CD8-positive, alpha-beta memory T cell (primary cell): ENCODE results near the gene ARHGAP4. TPM values are rescaled to one million over a fixed set of nuclear protein-coding genes. Genes with fewer than 3 reads are reported as not detected.

ENCODE experiments used
- CTCF ChIA-PET: fragments of 350-600 bp; sonication (Branson Sonifier 250); formaldehyde crosslinking; loops from one replicate; lab custom pipeline; 2021; ENCODE audit warnings: antibody characterized with exemption; lab: Charles Lee
- POLR2A ChIA-PET: fragments of 350-600 bp; sonication (Branson Sonifier 250); formaldehyde crosslinking; loops from one replicate; lab custom pipeline; 2021; ENCODE audit warnings: antibody characterized with exemption; lab: Charles Lee
- DNase-seq, 5 donors: peaks; one replicate each; pipeline versions ENCODE4 v3.0.0 to v3.0.0-alpha.2; 2020 to 2022; ENCODE audit warnings: mixed read lengths in 1 of 5
- H3K27ac ChIP-seq: one replicate; pipeline ENCODE4 v1.7.0; 2013; ENCODE audit warnings: low read depth, mild to moderate bottlenecking, low read length, moderate library complexity
- H3K27me3 ChIP-seq: 2 replicates; pipeline ENCODE4 v1.7.0; 2013; ENCODE audit warnings: low read length, mild to moderate bottlenecking; ENCODE audit not compliant: insufficient read depth, poor library complexity, severe bottlenecking
- H3K36me3 ChIP-seq: 2 replicates; pipeline ENCODE4 v1.7.0; 2013; ENCODE audit warnings: mild to moderate bottlenecking, low read length, moderate library complexity; ENCODE audit not compliant: insufficient read depth
- H3K4me1 ChIP-seq: 2 replicates; pipeline ENCODE4 v1.7.0; 2013; ENCODE audit warnings: mild to moderate bottlenecking, low read length, moderate library complexity; ENCODE audit not compliant: insufficient read depth
- H3K4me3 ChIP-seq: 2 replicates; pipeline ENCODE4 v1.7.0; 2013; ENCODE audit warnings: mild to moderate bottlenecking, low read length
- H3K9me3 ChIP-seq: 2 replicates; pipeline ENCODE4 v1.7.0; 2013; ENCODE audit warnings: mild to moderate bottlenecking, low read length
- H3K27ac Mint-ChIP-seq, 8 donors: one replicate each; pipeline ENCODE4 v1.8.0; 2020 to 2021; ENCODE audit warnings: mixed read lengths in 8 of 8, mild to moderate bottlenecking in 6 of 8, inconsistent platforms in 3 of 8, moderate library complexity in 3 of 8
- H3K27me3 Mint-ChIP-seq, 2 donors: one replicate each; pipeline ENCODE4 v1.8.0; 2020 to 2021; ENCODE audit warnings: mixed read lengths in 2 of 2, mild to moderate bottlenecking in 1 of 2, moderate library complexity in 1 of 2
- H3K36me3 Mint-ChIP-seq, 3 donors: one replicate each; pipeline ENCODE4 v1.8.0; 2020 to 2021; ENCODE audit warnings: mixed read lengths in 3 of 3, inconsistent platforms in 1 of 3, mild to moderate bottlenecking in 1 of 3
- H3K4me1 Mint-ChIP-seq, 3 donors: one replicate each; pipeline ENCODE4 v1.8.0; 2020 to 2021; ENCODE audit warnings: mixed read lengths in 3 of 3, inconsistent platforms in 1 of 3, mild to moderate bottlenecking in 1 of 3
- H3K4me3 Mint-ChIP-seq, 7 donors: one replicate each; pipeline ENCODE4 v1.8.0; 2020 to 2021; ENCODE audit warnings: mixed read lengths in 7 of 7, mild to moderate bottlenecking in 6 of 7, moderate library complexity in 4 of 7, inconsistent platforms in 2 of 7
- H3K9me3 Mint-ChIP-seq, 5 donors: one replicate each; pipeline ENCODE4 v1.8.0; 2020 to 2022; ENCODE audit warnings: mixed read lengths in 5 of 5, mild to moderate bottlenecking in 3 of 5, moderate library complexity in 2 of 5, inconsistent platforms in 1 of 5
- polyA plus RNA-seq: library from polyadenylated mRNA; unstranded; fragments of 300-500 nt; fragmentation: Illumina TruSeq; gene quantifications from one replicate; pipeline ENCODE4 v1.2.3, GENCODE V29; 2021
- total RNA-seq, 2 experiments: library from RNA; stranded (reverse); gene quantifications; one replicate each; pipeline ENCODE4 v1.2.3, GENCODE V29; 2021

ARHGAP4 gene
- total and polyA plus RNA-seq, 3 experiments from 2014 or later: 116 to 133 (median 124) TPM

DNA sequence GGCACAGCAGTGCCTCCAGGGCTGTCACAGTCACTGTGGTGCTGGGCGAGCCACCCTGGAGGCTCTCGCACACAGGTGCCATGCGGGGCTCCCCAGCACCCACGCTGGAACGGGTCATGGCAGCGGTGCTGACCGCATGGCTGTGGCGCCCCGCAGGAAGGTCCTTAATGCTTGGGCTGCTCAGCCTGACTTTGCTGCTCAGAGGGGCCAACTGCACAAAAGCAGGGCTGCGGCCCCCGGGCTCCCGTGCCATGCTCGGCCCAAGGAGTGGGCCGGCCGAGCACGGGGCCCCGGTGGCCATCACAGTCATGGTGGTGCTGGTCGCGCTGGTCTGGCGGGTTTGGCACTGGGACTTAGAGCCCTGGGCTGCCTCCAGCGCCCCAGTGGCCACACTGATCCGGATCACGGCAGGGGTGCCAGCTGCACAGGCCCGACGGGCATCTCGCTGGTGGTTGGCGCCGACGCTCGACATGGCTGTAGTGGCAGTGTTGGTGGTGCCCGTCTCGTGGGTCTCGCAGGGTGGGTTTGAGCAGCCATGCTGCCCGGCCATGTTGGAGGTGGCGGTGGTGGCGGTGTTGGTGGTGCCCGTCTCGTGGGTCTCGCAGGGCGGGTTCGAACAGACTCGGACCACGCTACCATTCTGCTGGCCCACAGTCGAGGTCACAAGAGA lies 28.6 kb upstream of the ARHGAP4 start:
- Mint-ChIP-seq H3K4me1 (peaks cover 0 to 8% (median 4%) of the 10 kb centered on the region in 3 donors), H3K9me3 (no peaks in the 10 kb centered on the region), H3K27me3 (no peaks in the 10 kb centered on the region), H3K4me3 (peak overlapping the region in 1 of 7 donors; percentile 63), H3K36me3 (peaks cover 0 to 77% (median 15%) of the 10 kb centered on the region in 3 donors), H3K27ac (peak overlapping the region in 3 of 8 donors; percentile 23 to 75 (median 63))
- ChIA-PET CTCF (no interaction called here), POLR2A (no interaction called here)
- peaks cover 7% of the 10 kb centered on the region for H3K4me1 ChIP-seq
- no peaks in the 10 kb centered on the region for H3K9me3 ChIP-seq
- H3K36me3 ChIP-seq: peaks cover 21% of the 10 kb centered on the region
- H3K27me3 ChIP-seq: no peaks in the 10 kb centered on the region
- no peak overlapping the region for H3K27ac ChIP-seq
- DNase-seq: no peak
- no peak overlapping the region for H3K4me3 ChIP-seq

DNA sequence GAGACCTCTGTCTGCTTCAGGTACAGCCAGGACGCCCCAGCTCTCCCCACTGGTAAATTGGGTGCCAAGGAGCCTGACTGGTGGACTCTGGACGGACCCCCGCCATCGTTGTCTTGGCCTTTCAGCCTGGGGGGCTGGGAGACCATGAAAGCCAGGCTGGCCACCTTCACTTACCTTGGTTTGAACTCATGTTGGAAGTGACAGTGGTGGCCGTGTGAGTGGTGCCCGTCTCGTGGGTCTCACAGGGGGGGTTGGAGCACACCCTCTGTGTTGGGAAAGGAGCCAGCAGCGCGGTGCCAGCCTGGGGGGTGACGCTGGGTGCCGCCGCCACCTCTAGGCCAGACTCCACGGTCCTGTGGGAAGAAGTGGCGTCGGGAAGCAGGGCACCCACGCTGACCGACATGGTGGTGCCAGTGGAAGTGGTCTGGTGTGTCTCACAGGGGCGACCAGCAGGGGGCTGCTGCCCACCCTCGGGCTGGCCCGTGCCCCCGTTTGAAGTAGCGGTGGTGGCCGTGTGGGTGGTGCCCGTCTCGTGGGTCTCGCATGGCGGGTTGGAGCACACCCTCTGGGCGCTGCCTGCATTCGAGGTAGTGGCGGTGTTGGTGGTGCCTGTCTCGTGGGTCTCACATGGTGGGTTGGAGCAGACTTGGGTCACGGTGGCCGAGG lies 28.0 kb upstream of the ARHGAP4 start:
- ChIA-PET POLR2A (no interaction called here), CTCF (interaction anchor here (0.6 to 10.4 kb wide), 4 partner anchors 10 to 537 kb away, joined by 3 to 230 read pairs (median 3); partner anchors contain the start of genes ARHGAP4 and SLC10A3)
- Mint-ChIP-seq H3K4me1 (peaks cover 0 to 8% (median 7%) of the 10 kb centered on the region in 3 donors), H3K36me3 (peaks cover 0 to 75% (median 15%) of the 10 kb centered on the region in 3 donors), H3K4me3 (no peak overlapping the region), H3K27me3 (no peaks in the 10 kb centered on the region), H3K9me3 (no peaks in the 10 kb centered on the region), H3K27ac (peak overlapping the region in 2 of 8 donors; percentile 23 to 63)
- H3K9me3 ChIP-seq: no peaks in the 10 kb centered on the region
- no peak for DNase-seq
- peaks cover 21% of the 10 kb centered on the region for H3K36me3 ChIP-seq
- no peaks in the 10 kb centered on the region for H3K27me3 ChIP-seq
- no peak overlapping the region for H3K4me3 ChIP-seq
- peaks cover 7% of the 10 kb centered on the region for H3K4me1 ChIP-seq
- H3K27ac ChIP-seq: no peak overlapping the region

DNA sequence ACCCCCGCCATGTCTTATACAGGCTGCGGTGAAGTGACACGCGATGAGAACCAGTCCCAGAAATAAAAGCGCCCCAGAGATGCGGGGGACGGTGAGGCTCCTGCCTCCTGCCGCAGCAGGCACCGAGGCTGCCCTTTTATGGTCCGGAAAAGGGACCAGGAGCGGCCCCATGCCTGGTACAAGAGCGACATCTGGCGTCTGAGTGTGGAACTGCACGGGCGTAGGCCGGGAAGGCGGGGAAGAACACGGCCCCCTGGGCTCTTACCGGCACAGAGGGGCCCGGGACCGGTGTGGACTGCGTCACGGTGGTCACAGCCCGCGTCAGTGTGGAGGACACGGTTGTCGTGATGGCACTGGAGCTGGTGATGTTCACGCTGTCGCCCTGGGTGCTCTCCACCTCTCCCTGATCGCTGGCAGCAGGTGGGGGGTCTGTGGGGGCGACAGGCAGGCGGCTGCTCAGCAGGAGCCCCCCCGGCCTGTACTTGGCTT lies 27.3 kb upstream of the ARHGAP4 start:
- no peaks in the 10 kb centered on the region for H3K9me3 Mint-ChIP-seq
- peaks cover 0 to 70% (median 13%) of the 10 kb centered on the region in 3 donors for H3K36me3 Mint-ChIP-seq
- Histone ChIP-seq H3K4me1 (peaks cover 7% of the 10 kb centered on the region), H3K27me3 (no peaks in the 10 kb centered on the region), H3K4me3 (no peak overlapping the region), H3K27ac (no peak overlapping the region), H3K9me3 (no peaks in the 10 kb centered on the region), H3K36me3 (peaks cover 21% of the 10 kb centered on the region)
- ChIA-PET POLR2A (no interaction called here), CTCF (interaction anchor here (0.6 to 10.4 kb wide), 5 partner anchors 11 to 537 kb away, joined by 3 to 230 read pairs (median 3); partner anchors contain the start of genes ARHGAP4, PLXNB3 and SLC10A3)
- peaks cover 2 to 14% (median 8%) of the 10 kb centered on the region in 3 donors for H3K4me1 Mint-ChIP-seq
- peak; percentile 65 to 84 (median 75) for DNase-seq
- peak overlapping the region in 6 of 8 donors; percentile 29 to 78 (median 54) for H3K27ac Mint-ChIP-seq
- H3K4me3 Mint-ChIP-seq: peak overlapping the region in 1 of 7 donors; percentile 13
- H3K27me3 Mint-ChIP-seq: no peaks in the 10 kb centered on the region

DNA sequence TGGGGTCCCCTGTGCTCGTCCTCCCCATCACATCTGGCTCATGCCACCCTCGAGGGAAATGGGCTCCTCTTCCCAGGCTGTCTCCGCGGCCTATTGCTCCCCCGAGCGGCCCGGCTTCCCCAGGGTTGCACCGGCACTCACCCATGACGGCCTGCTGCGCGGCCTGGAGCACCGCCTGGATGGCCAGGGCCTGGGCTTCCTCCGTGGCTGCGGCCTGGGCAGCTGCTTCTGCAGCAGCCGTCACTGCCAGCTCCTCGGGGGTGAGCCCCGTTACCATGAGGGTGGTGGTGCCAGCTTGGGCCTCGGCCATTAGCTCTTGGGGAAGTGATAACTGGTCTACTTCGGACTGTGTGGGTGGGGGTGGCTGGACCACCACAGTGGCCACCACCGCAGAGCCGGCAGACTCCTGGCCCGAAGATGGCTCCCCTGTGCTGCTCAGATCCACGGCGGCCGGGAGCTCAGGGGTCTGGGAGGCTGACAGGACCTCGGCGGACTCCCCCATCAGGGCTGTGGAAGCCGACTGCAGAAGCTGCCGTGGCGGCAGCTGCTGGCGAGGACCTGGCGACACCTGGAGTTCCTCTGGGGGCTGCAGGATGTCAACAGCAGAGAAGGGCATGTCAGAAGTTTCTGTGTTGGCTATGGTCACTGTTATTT lies 26.4 kb upstream of the ARHGAP4 start:
- H3K27me3 ChIP-seq: no peaks in the 10 kb centered on the region
- ChIA-PET CTCF (interaction anchor here (0.9 to 10.4 kb wide), 2 partner anchors 27 to 188 kb away, joined by 3 to 230 read pairs; partner anchors contain the start of genes ARHGAP4 and PLXNB3), POLR2A (no interaction called here)
- H3K27ac Mint-ChIP-seq: peak overlapping the region in 2 of 8 donors; percentile 43 to 76
- peaks cover 6 to 16% (median 13%) of the 10 kb centered on the region in 3 donors for H3K4me1 Mint-ChIP-seq
- peaks cover 9% of the 10 kb centered on the region for H3K4me1 ChIP-seq
- H3K4me3 Mint-ChIP-seq: no peak overlapping the region
- H3K27ac ChIP-seq: no peak overlapping the region
- H3K36me3 ChIP-seq: peaks cover 21% of the 10 kb centered on the region
- no peak for DNase-seq
- no peak overlapping the region for H3K4me3 ChIP-seq
- H3K9me3 ChIP-seq: no peaks in the 10 kb centered on the region
- H3K27me3 Mint-ChIP-seq: no peaks in the 10 kb centered on the region
- H3K9me3 Mint-ChIP-seq: no peaks in the 10 kb centered on the region
- H3K36me3 Mint-ChIP-seq: peaks cover 0 to 63% (median 13%) of the 10 kb centered on the region in 3 donors

DNA sequence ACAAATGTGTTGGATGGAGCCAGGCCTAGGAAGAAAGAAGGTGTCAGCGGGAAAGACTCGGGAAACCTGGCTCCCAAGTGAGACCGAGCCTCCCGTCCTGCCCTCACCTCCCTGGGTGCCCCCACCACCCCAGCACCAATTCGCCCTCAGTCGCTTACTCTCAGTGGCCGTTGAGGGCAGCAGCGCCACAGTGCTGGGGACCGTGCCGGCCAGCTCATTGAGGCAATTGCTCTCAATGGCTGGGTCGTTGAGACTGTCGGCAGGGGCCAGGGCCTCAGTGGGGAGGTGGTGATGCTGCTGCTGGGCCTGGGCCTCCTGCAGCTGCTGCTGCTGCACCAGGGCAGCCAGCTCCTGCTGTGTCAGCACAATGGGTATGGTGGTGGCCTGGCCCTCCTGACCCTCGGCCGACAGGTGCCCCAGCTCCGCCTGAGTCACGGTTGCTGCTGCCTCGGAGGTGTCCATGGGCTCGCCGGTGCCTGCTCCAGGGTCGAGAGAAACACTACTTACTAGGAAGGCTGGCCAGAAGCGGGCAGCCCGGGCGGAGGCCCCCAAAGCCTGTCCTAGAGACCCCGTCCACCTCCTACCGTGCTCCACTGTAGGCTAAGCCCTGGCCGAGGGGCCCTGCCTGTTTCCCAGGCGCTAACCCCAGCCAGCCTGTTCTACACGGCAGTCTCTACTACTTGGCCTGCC lies 25.8 kb upstream of the ARHGAP4 start:
- Histone ChIP-seq H3K4me1 (peaks cover 10% of the 10 kb centered on the region), H3K36me3 (peaks cover 21% of the 10 kb centered on the region), H3K27me3 (no peaks in the 10 kb centered on the region), H3K4me3 (no peak overlapping the region), H3K9me3 (no peaks in the 10 kb centered on the region), H3K27ac (no peak overlapping the region)
- CTCF ChIA-PET: interaction anchor here (1.5 to 10.4 kb wide), 3 partner anchors 16 to 188 kb away, joined by 8 to 230 read pairs (median 54); partner anchors contain the start of genes ARHGAP4, HCFC1 and PLXNB3
- POLR2A ChIA-PET: interaction anchor here (1.4 kb wide), 1 partner anchor 15 kb away, joined by 5 read pairs; no protein-coding TSS in a partner anchor
- Mint-ChIP-seq H3K27me3 (no peaks in the 10 kb centered on the region), H3K9me3 (no peaks in the 10 kb centered on the region), H3K4me1 (peaks cover 9 to 19% (median 16%) of the 10 kb centered on the region in 3 donors), H3K36me3 (peaks cover 0 to 58% (median 15%) of the 10 kb centered on the region in 3 donors), H3K4me3 (no peak overlapping the region), H3K27ac (peak overlapping the region in 1 of 8 donors; percentile 65)
- no peak for DNase-seq

DNA sequence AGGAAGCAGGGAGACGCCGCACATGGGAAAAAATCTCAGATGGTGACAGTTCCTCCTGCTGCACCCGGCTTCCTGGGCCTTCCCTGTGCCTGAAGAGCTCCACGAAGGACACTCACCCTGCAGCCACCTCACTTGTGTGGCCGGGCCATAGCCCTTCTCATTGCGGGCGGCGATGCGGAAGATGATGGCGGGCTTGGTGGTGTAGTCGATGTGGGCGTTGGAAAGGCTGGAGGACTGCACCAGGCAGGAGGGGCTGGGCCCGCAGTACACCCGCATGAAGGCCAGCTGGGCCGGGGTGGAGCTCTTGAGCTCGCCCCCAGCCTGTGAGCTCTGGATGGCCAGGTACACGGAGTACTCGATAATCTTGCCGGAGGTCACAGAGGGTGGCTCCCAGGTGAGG lies 24.1 kb upstream of the ARHGAP4 start:
- H3K4me3 ChIP-seq: no peak overlapping the region
- peaks cover 17% of the 10 kb centered on the region for H3K36me3 ChIP-seq
- no peaks in the 10 kb centered on the region for H3K27me3 ChIP-seq
- Mint-ChIP-seq H3K27me3 (peaks cover 0 to 2% of the 10 kb centered on the region in 2 donors), H3K9me3 (no peaks in the 10 kb centered on the region), H3K4me3 (no peak overlapping the region), H3K4me1 (peaks cover 9 to 19% (median 16%) of the 10 kb centered on the region in 3 donors), H3K36me3 (peaks cover 0 to 43% (median 11%) of the 10 kb centered on the region in 3 donors), H3K27ac (peak overlapping the region in 3 of 8 donors; percentile 8 to 57 (median 40))
- H3K9me3 ChIP-seq: no peaks in the 10 kb centered on the region
- no peak overlapping the region for H3K27ac ChIP-seq
- H3K4me1 ChIP-seq: peaks cover 10% of the 10 kb centered on the region
- CTCF ChIA-PET: interaction anchor here (1.5 to 10.4 kb wide), 3 partner anchors 18 to 186 kb away, joined by 8 to 230 read pairs (median 54); partner anchors contain the start of genes ARHGAP4, HCFC1 and PLXNB3
- no peak for DNase-seq
- POLR2A ChIA-PET: interaction anchor here (1.1 to 1.7 kb wide), 5 partner anchors 16 to 224 kb away, joined by 3 to 4 read pairs (median 3); partner anchors contain the start of gene ARHGAP4
